GM06990 (cell line): ENCODE data around the gene SCAMP1.

ENCODE experiments used
- DNase-seq: peaks from one replicate; pipeline ENCODE4 v3.0.0-alpha.2; 2011; ENCODE audit not compliant: insufficient read length; ENCODE audit errors: extremely low read depth
- H3K27me3 ChIP-seq: replicated peaks from 2 replicates; pipeline ENCODE4 v1.6.0; 2011; ENCODE audit warnings: low read length; ENCODE audit not compliant: control insufficient read depth, insufficient read depth
- H3K36me3 ChIP-seq: 2 replicates; pipeline ENCODE4 v1.5.1; 2011; ENCODE audit warnings: low read length; ENCODE audit not compliant: control insufficient read depth, insufficient read depth
- H3K4me3 ChIP-seq: replicated peaks from 2 replicates; pipeline ENCODE4 v1.5.1; 2011; ENCODE audit warnings: low read depth, mild to moderate bottlenecking, control low read depth, low read length
- TF ChIP-seq, protein P1 (sequence below): IDR thresholded peaks from 2 replicates; pipeline ENCODE4 v1.5.1; 2011; ENCODE audit warnings: low read length, control low read depth, mild to moderate bottlenecking, inconsistent platforms; ENCODE audit not compliant: insufficient read depth, poor library complexity, severe bottlenecking

Gene SCAMP1

DNA sequence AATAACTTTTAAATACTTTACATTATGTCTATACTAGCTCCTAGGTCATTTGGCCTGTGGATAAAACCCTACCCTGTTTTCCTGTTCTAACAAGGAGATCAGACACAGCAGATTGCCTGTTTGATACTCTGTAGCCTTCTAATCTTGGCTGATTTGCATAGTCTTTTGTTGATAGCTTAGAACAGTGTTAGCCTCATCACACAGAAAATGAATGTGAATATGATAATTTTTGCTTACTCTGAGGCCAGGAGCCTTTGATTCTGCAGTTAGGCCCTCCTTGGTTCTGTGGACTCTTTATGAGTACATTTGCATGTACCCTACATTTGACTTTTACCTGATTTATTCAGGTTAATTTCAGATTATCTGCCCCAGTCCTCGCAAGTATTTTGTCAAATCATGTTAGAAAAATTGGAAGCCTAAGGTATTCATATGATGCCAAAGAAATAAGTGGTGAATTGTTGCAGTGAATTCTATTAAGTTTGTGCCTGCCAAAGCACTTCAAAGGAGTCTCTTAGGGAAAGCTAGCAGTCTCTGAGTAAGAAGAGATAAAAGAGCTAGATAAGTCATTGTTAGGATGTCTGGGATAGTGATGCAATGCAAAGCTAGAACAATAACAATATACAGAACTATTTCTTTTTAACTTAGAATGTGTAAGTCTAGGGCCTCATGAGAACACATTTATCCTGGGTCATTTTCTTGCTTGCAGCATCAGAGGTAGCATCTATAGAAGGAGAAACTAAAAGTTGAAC lies 56.4 kb downstream of the SCAMP1 start:
- no peaks in the 10 kb centered on the region; the same call in 1 of the 2 replicates for H3K36me3 ChIP-seq
- TF ChIP-seq, protein P1, sequence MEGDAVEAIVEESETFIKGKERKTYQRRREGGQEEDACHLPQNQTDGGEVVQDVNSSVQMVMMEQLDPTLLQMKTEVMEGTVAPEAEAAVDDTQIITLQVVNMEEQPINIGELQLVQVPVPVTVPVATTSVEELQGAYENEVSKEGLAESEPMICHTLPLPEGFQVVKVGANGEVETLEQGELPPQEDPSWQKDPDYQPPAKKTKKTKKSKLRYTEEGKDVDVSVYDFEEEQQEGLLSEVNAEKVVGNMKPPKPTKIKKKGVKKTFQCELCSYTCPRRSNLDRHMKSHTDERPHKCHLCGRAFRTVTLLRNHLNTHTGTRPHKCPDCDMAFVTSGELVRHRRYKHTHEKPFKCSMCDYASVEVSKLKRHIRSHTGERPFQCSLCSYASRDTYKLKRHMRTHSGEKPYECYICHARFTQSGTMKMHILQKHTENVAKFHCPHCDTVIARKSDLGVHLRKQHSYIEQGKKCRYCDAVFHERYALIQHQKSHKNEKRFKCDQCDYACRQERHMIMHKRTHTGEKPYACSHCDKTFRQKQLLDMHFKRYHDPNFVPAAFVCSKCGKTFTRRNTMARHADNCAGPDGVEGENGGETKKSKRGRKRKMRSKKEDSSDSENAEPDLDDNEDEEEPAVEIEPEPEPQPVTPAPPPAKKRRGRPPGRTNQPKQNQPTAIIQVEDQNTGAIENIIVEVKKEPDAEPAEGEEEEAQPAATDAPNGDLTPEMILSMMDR: no peak
- no peak for DNase-seq

DNA sequence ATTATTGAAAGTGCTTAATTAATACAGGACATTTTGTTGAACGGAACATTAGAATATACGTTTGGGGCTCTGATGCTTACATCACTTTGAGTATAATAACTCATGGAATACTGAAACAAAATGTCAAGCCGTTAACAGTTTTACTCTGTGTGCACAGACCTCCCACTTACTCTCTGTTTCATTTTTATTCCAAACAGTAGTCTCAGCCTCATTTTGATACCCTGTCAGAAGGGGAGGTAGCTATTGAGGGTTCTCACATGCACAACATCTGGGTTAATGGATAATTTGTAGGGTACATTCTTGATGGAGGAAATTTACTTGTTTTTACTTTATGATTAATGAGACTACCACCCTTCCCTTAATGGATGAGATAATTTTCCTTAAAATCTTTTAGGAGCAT lies 59.0 kb downstream of the SCAMP1 start:
- DNase-seq: no peak
- Histone ChIP-seq H3K4me3 (no peak overlapping the region), H3K36me3 (no peaks in the 10 kb centered on the region; the same call in 1 of the 2 replicates), H3K27me3 (no peaks in the 10 kb centered on the region)
- TF ChIP-seq, protein P1: no peak

More for the DNA sequence above, 56.4 kb downstream of the SCAMP1 start:
- Histone ChIP-seq H3K4me3 (no peak overlapping the region), H3K27me3 (no peaks in the 10 kb centered on the region)

DNA sequence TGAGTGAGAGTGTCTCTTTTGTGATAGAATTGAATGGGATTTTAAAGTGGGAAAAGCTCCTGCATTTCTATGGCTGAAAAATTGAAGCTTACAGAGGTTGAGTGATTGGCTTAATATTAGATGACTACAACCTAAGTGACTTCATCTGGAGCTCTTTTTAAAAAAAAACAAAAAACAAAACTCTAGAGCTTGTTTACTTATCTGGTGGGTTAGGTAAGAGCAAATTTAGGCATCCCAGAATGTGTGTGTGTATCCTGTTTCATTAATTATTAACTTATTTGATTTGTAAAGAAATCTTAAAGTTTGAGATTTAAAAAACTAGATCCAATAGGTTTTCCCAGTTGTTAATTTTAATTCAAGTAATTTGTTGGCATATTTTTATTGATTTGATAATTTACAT lies 60.1 kb downstream of the SCAMP1 start:
- Histone ChIP-seq H3K27me3 (no peaks in the 10 kb centered on the region), H3K4me3 (no peak overlapping the region), H3K36me3 (no peaks in the 10 kb centered on the region; the same call in 1 of the 2 replicates)
- DNase-seq: no peak
- TF ChIP-seq, protein P1: no peak

DNA sequence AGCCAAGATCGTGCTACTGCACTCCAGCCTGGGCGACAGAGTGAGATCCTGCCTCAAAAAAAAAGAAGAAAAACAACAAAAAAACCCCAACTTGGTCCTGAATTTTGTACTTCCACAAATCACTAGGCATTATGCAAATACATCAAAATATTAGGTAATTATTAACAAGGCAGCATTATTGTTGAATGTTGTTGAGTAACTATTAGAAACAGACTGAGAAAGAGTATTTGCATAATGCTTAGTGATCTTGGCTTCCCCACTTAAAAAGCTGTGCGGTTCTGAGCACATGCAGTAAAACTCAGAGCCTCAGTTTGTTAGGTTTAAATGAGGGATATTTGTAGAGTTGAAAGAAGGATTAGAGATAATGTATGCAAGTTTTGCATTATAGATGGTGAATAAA lies 64.2 kb downstream of the SCAMP1 start:
- no peak for DNase-seq
- no peaks in the 10 kb centered on the region for H3K27me3 ChIP-seq
- H3K36me3 ChIP-seq: no peaks in the 10 kb centered on the region
- TF ChIP-seq, protein P1: no peak
- no peak overlapping the region for H3K4me3 ChIP-seq

DNA sequence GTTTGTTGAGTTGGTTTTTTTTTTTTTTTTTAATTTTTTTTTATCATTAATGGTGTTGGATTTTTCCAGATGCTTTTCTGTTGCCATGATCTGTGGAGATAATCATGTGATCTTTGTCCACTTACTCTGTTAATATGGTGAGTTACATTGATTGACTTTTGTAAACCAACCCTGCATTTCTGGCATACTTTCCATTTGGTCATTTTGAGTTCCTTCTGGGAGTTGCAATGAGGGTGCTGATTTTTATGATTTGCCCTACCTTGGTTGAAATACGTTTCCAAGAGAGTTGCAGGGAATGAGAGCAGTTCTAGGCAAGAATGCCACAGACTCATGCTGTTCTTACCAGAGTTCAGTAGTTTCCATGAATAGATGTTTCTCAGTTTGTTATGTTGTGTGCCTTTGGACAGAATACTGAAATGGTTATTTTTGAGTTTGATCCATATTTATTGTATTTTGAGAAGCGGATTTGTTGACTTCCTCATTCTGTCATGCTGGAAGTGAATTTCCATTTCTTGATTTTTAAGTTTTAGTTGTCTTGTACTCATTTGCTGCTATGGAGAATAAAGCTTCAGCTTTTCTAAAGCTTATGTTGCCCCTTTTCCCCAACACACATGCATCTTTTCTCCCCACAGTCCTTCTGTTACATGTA lies 69.0 kb downstream of the SCAMP1 start:
- no peak overlapping the region for H3K4me3 ChIP-seq
- TF ChIP-seq, protein P1: no peak
- H3K27me3 ChIP-seq: no peaks in the 10 kb centered on the region
- H3K36me3 ChIP-seq: no peaks in the 10 kb centered on the region
- no peak for DNase-seq

DNA sequence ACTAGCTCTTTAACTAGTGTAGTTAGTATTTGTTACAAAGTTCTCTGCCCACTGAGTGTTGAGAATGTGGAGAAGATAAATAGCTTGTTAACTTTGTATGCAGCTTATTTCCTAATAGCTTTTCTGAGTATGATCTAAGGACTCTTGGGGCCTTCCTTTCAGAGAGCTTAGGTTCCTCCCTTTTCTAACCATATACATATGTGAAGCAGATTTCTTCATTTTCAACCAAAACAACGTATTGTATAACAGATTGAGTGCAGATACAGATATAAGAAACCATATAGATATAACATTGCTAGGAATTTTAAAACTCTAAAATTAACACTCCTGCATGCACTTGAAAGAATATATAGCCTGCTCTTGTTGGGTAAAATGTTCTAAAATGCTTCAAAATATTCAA lies 70.4 kb downstream of the SCAMP1 start:
- Histone ChIP-seq H3K36me3 (no peaks in the 10 kb centered on the region), H3K4me3 (no peak overlapping the region), H3K27me3 (no peaks in the 10 kb centered on the region)
- TF ChIP-seq, protein P1: no peak
- no peak for DNase-seq
